Spinal cord (tissue), 10 donors: ENCODE data around the gene NUP93. TPM values are rescaled to one million over a fixed set of nuclear protein-coding genes. Genes with fewer than 3 reads are reported as not detected.

ENCODE experiments used
- DNase-seq, 6 donors: peaks; one replicate each; pipeline versions ENCODE4 v3.0.0 to v3.0.0-alpha.2; 2013 to 2015; ENCODE audit warnings: low spot score in 6 of 6, low read depth in 4 of 6
- H3K27ac ChIP-seq: one replicate; pipeline ENCODE4 v1.5.1; 2013; ENCODE audit warnings: low read depth, low read length, control low read depth
- H3K27me3 ChIP-seq: one replicate; pipeline ENCODE4 v1.6.1; 2013; ENCODE audit warnings: low read length; ENCODE audit not compliant: control insufficient read depth, insufficient read depth
- H3K36me3 ChIP-seq: one replicate; pipeline ENCODE4 v1.6.1; 2013; ENCODE audit warnings: low read length; ENCODE audit not compliant: control insufficient read depth, insufficient read depth
- H3K4me1 ChIP-seq: one replicate; pipeline ENCODE4 v1.6.1; 2013; ENCODE audit warnings: low read length; ENCODE audit not compliant: control insufficient read depth, insufficient read depth
- H3K4me3 ChIP-seq: one replicate; pipeline ENCODE4 v1.5.1; 2013; ENCODE audit warnings: low read depth, low read length, control low read depth
- H3K9me3 ChIP-seq: one replicate; pipeline ENCODE4 v1.6.1; 2013; ENCODE audit warnings: low read length; ENCODE audit not compliant: control insufficient read depth, insufficient read depth
- whole genome bisulfite sequencing: methylation state at CpG from one replicate; pipeline ENCODE4 v1.1.5; 2013; ENCODE audit warnings: missing lambda C conversion rate; ENCODE audit not compliant: insufficient coverage; 5-methylcytosine and 5-hydroxymethylcytosine counted together
- polyA plus RNA-seq, 2 donors: library from polyadenylated mRNA; unstranded; fragments of 120-200 nt; gene quantifications; one replicate each; pipeline ENCODE4 v1.2.1, GENCODE V29; 2013; ENCODE audit not compliant: insufficient read length in 2 of 2
- total RNA-seq, 2 donors: library from RNA; depleted of rRNA in 1 of 2; stranded (reverse); fragments of 120-200 nt in 1 of 2; fragments of >200 nt in 1 of 2; gene quantifications; one replicate each; pipeline versions ENCODE4 v1.2.3 to v1.2.4, GENCODE V29; 2013 to 2014
- donor health status: healthy.

The NUP93 gene
- total and polyA plus RNA-seq, 4 donors, result 103 to 128 (median 121) TPM

DNA sequence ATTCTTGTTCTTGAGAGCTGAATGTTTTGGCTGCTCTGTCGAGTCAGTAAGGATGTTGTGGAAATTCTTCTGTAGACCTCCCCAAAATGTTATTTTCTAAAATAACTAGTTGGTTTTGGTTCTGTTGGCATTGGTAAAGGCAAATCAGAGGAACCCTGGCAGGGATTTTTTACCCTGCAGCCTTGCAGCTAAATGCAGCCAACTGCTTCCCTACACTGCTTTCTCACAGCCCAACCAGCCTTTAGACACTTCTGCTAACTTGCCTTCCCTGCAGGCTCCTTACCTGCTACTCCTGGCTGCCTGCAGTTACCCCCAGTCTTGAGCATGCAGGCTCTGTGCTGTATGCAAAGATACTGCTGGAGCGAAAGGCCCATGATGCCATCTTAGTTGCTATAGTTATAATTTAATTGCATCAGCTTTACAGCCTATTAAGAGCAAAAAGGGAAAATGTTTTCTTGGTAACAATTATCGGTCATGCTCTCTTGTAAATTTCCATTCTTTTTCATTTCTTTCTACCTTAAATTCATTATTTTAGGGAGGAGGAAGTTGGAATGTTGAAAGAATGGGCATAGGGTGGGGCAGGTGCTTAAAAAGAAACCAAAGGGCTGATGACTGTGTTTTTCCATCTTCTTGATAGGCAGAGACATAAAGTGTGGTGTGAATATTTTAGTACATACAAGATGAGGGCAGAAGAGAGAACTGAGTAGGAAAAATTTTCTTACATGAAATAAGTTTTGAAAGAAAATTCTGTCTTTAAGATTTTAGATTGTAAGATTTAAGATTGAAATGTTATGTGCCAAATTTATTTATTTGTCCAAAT, 20.0 kb downstream of the NUP93 start:
- DNase-seq, result peak in 1 of 6 donors; percentile 47
- H3K27me3 ChIP-seq, result no peaks in the 10 kb centered on the region
- H3K4me1 ChIP-seq, result no peaks in the 10 kb centered on the region
- WGBS, result no CpG with 5 or more reads among the region's 3 CpGs
- peaks cover 4% of the 10 kb centered on the region for H3K36me3 ChIP-seq
- H3K27ac ChIP-seq, result no peak overlapping the region
- no peak overlapping the region for H3K4me3 ChIP-seq
- H3K9me3 ChIP-seq, result peaks cover 2% of the 10 kb centered on the region

- Histone ChIP-seq H3K27ac (no peak overlapping the region), H3K4me3 (no peak overlapping the region), H3K27me3 (no peaks in the 10 kb centered on the region), H3K9me3 (peaks cover 2% of the 10 kb centered on the region), H3K36me3 (peaks cover under 1% of the 10 kb centered on the region), H3K4me1 (no peaks in the 10 kb centered on the region)
- no peak for DNase-seq
Measured at GRCh38 chr16:56753410-56753809, 23.5 kb downstream of the NUP93 start.

DNA sequence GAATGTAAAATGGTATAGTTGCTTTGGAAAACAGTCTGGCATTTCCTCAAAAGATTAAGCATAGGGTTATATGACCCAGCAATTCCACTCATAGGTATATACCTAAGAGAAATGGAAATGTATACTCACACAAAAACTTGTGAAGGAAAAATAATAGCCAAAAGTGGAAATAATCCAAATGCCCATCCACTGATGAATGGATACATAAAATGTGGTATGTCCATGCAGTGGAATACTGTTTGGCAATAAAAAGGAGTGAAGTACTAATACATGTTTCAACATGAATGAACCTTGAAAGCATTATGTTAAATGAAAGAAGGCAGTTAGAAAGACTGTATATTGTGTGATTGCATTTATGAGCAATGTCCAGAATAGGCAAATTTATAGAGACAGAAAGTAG, 25.1 kb downstream of the NUP93 start:
- Histone ChIP-seq H3K4me3 (no peak overlapping the region), H3K36me3 (no peaks in the 10 kb centered on the region), H3K9me3 (peaks cover 2% of the 10 kb centered on the region), H3K4me1 (no peaks in the 10 kb centered on the region), H3K27ac (no peak overlapping the region), H3K27me3 (no peaks in the 10 kb centered on the region)
- DNase-seq, result no peak

GRCh38 chr16:56758432-56758831, 28.5 kb downstream of the NUP93 start:
- H3K4me3 ChIP-seq, result no peak overlapping the region
- no peaks in the 10 kb centered on the region for H3K36me3 ChIP-seq
- H3K27me3 ChIP-seq, result no peaks in the 10 kb centered on the region
- DNase-seq, result no peak
- H3K27ac ChIP-seq, result no peak overlapping the region
- H3K9me3 ChIP-seq, result peaks cover 2% of the 10 kb centered on the region
- WGBS, result 93% methylated on average over 3 of the region's 3 CpGs
- no peaks in the 10 kb centered on the region for H3K4me1 ChIP-seq

- H3K4me1 ChIP-seq, result no peaks in the 10 kb centered on the region
- WGBS, result 70% methylated on average over 2 of the region's 4 CpGs
Measured at GRCh38 chr16:56758930-56759329, 29.0 kb downstream of the NUP93 start.

GRCh38 chr16:56763291-56763916, 33.5 kb downstream of the NUP93 start:
- DNase-seq, result no peak
- WGBS, result no CpG with 5 or more reads among the region's 1 CpG

More at GRCh38 chr16:56758930-56759329, 29.0 kb downstream of the NUP93 start:
- no peak overlapping the region for H3K27ac ChIP-seq
- H3K27me3 ChIP-seq, result no peaks in the 10 kb centered on the region
- H3K4me3 ChIP-seq, result no peak overlapping the region
- peaks cover 2% of the 10 kb centered on the region for H3K9me3 ChIP-seq
- H3K36me3 ChIP-seq, result no peaks in the 10 kb centered on the region
- DNase-seq, result peak in 1 of 6 donors; percentile 25

GRCh38 chr16:56764835-56765234, 34.9 kb downstream of the NUP93 start:
- Histone ChIP-seq H3K27me3 (no peaks in the 10 kb centered on the region), H3K9me3 (no peaks in the 10 kb centered on the region), H3K4me3 (no peak overlapping the region), H3K36me3 (no peaks in the 10 kb centered on the region), H3K27ac (no peak overlapping the region), H3K4me1 (peaks cover 5% of the 10 kb centered on the region)
- WGBS, result no CpG with 5 or more reads among the region's 2 CpGs
- no peak for DNase-seq

More at GRCh38 chr16:56763291-56763916, 33.5 kb downstream of the NUP93 start:
- peaks cover 5% of the 10 kb centered on the region for H3K4me1 ChIP-seq
- no peak overlapping the region for H3K4me3 ChIP-seq
- no peaks in the 10 kb centered on the region for H3K9me3 ChIP-seq
- no peaks in the 10 kb centered on the region for H3K27me3 ChIP-seq
- H3K36me3 ChIP-seq, result no peaks in the 10 kb centered on the region
- H3K27ac ChIP-seq, result no peak overlapping the region

GRCh38 chr16:56765949-56766348, 36.0 kb downstream of the NUP93 start:
- H3K4me1 ChIP-seq, result peaks cover 5% of the 10 kb centered on the region
- 70% methylated on average over 2 of the region's 4 CpGs for WGBS
- peak in 2 of 6 donors; percentile 34 to 60 for DNase-seq
- no peaks in the 10 kb centered on the region for H3K27me3 ChIP-seq
- H3K36me3 ChIP-seq, result no peaks in the 10 kb centered on the region
- no peaks in the 10 kb centered on the region for H3K9me3 ChIP-seq
- H3K27ac ChIP-seq, result no peak overlapping the region
- no peak overlapping the region for H3K4me3 ChIP-seq

DNA sequence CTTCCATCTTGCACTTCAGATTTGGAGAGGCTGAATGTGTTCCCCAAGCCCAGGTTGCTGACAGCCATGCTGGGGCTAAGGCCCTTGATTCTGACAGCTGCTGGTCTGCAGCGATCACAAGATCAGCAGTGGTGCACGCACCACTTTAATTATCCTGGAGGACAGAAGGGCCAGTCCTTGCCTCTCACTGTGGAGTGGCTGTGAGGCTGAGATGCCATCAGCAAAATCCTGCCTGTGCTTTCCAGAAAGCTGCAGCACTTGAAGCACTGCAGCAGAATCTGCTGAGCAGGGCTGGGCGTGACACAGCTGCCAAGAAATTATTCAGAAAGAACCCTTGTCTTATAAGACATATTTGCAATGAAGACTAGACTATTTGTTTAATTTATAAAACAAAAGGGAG, 37.1 kb downstream of the NUP93 start:
- DNase-seq, result peak in 2 of 6 donors; percentile 58 to 61
- no peaks in the 10 kb centered on the region for H3K36me3 ChIP-seq
- no peaks in the 10 kb centered on the region for H3K27me3 ChIP-seq
- no peaks in the 10 kb centered on the region for H3K9me3 ChIP-seq
- H3K27ac ChIP-seq, result no peak overlapping the region
- no peak overlapping the region for H3K4me3 ChIP-seq
- 35% methylated on average over 2 of the region's 3 CpGs for WGBS
- H3K4me1 ChIP-seq, result peaks cover 5% of the 10 kb centered on the region

DNA sequence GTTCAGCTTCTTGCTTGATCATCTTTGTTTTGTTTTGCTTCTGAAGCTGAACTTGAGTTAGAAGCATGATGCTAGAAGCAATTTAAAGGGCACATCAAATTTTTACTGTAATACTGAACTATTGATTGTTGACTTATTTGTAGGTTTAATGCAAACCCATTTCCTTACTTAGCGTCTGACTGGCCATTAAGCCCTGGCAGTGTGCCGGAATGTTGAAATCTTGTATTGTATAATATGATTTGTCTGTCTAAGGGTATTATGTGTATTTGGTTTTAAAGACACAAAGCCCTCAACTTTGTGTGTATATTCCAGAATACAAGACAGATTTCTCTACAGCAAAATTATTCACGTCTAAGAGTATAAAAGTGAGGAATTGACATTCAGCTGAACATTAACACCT, 39.7 kb downstream of the NUP93 start:
- H3K4me3 ChIP-seq, result no peak overlapping the region
- no peaks in the 10 kb centered on the region for H3K9me3 ChIP-seq
- no CpG with 5 or more reads among the region's 3 CpGs for WGBS
- no peaks in the 10 kb centered on the region for H3K27me3 ChIP-seq
- no peaks in the 10 kb centered on the region for H3K36me3 ChIP-seq
- DNase-seq, result no peak
- no peak overlapping the region for H3K27ac ChIP-seq
- H3K4me1 ChIP-seq, result peaks cover 5% of the 10 kb centered on the region
